Measurements from ENCODE around the gene DNAH17.

DNAH17 gene

DNA sequence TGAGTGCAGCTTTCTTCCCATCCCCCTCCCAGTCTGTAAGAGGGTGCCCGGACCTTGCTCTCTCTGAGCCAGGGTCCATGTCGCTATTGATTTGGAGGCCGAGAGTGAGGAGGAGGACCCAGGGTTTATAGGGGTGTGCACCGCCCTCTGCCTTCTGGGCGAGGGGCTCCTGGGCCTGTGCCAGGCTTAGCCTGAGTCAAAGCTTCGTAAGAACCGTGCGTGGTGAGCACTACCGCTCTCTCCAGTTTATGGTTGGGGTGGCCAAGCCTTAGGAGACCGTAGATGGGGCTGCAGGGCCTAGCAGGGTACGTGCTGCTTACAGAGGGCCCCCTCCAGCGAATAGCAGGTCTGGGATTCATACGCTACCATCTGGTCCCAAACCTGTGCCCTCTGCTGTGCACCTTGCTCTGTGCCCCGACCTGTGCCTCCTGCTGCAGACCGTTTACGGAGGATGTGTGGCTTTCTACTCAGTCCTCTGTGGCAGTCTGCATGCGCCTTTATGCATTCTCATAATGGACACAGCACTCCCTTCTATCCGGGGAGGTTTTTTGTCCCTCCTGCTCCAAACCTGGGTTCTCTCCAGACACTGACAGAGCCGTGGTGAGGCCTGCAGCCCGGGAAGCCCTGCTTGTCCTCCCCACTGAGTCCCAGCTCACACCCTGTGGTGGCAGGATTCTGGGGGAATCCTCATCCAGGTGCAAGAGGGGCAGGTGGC lies 144.0 kb downstream of the DNAH17 start:
- no peak overlapping the region for H3K4me3 ChIP-seq (ENCODE audit: low read depth, low read length)

DNA sequence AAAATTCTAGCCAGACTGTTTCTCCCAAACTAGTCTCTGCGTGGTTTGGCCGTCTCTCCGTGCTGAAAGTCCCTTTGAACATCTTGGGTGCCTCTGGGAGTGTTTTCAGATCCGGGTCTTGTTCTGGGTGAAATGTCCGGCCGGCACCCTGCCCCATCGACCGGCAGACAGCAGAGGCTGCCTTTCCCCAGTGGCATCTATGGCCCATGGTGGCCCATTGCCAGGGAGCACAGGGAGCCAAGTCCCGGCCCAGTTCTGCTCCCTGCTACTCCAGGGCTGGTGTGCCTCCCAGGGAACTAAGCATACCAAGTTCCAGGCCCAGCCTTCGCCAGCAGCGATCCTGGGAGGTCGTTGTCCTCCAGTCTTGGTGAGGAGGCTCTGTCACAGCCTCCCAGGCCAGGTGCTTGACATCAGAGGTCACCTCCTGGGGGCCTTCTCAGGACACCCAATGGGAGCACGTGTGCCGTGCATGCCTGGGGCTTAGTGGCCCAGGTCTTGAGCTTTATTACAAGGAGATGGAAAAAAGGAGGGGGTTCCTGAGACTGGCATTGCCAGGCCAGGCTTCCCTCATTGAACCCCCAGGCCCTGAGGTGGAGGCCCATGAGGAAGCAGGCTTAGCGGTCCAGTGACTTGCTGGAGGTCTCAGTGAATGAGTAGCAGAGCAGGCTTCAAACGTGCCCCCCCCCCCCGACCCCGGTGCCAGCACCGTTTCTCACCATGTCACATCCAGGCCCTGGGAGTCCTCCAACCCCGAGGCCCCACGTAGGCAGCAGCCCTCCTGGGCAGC lies 144.8 kb downstream of the DNAH17 start:
- no peak overlapping the region for H3K4me3 ChIP-seq (ENCODE audit: low read depth, low read length)

DNA sequence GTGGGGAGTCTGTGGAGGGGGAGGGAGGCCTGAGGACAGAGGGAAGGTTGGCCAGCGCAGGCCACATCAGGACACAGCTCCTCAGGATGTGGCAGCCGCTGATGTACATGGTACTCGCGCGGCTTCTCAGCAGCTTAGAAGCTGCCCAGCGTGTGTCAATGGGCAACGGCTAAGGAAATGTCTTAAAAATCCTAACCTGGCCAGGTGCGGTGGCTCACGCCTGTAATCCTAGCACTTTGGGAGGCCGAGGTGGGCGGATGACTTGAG lies 145.6 kb downstream of the DNAH17 start:
- no peak overlapping the region for H3K4me3 ChIP-seq (ENCODE audit: low read depth, low read length)

DNA sequence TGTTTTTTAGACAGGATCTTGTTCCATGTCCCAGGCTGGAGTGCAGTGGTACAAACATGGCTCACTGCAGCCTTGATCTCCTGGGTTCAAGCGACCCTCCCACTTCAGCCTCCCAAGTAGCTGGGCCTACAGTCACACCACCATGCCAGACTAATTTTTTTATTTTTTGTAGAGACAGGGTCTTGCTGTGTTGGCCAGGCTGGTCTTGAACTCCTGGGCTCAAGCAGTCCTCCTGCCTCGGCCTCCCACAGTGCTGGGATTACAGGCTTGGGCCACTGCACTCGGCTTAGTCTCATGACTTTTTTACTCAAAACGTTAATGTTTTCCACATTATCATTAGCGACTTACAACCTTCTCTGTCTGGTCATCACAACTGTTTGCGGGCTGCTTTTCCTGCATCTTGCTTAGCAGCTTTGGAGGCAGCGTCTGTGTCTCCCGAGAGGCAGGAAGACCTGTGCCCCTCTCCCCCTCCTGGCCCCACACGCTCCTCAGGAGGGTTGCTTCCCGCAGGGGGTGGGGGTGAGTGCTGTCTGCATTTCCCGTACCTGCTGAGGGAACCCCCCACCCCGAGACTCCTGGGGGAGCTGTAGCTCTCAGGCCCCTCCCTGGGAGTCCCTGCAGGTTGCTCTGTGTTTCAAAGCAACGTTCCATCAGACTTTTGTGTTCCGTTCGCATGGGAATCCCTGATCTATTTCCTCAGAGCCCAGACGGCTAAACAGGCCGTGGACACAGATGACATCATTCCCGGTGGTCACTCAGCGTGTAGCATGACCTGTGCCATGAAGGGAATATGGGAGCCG lies 146.1 kb downstream of the DNAH17 start:
- H3K4me3 ChIP-seq (ENCODE audit: low read depth, low read length) = no peak overlapping the region

DNA sequence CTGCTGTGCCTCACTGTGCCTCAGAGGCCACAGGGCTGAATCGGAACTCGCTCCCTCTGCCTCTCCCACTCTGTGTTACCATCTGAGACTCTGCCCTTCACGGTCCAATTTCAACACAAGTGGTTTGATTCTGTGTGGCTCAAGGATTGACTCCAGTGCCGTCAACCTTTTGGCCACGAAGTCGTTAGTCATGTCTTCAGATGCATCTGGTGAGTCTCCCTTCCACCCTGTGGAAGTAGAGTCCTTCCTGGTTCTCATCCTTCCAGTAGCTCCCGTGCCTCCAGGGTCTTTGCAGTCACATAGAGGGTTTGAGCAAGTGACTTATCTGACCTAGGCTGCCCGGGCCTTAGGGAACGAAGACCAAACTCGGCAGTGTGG lies 147.6 kb downstream of the DNAH17 start:
- no peak overlapping the region for H3K4me3 ChIP-seq (ENCODE audit: low read depth, low read length)

DNA sequence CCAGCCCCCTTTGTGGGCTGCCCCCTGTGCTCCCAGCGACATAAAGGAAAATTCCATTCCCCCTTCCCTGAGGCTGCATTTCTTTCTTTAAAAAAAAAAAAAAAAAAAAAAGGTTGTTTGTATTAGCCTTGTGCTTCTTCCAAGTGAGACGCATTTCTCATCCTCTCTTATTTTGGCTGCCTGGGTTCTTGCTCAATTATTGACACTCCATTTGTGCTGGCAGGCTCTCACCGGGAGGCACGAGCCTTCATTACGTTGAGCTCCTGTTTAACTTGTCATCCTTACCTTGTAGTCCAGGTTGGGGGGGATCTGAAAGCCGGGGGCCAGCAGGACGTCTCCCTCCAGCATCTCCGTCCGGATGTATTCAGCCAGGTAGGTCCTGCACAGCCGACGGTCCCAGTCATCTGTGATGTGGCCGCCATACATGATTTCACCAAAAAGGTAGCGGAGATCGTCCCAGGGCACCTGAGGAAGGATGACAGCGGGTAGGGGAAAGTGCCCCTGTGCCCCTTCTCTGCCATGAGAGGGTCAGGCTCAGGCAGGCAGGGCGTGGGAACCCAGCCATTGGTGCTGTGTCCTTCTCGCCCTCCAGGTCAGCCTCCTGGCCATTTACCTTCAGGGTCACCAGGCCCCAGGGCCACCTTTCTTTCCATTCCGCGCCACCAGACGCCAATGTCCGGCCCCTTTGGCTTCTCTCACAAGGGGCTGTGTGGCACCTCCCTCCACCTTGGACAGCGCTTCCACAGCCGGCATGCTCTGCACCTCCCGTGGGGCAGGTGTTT lies 148.2 kb downstream of the DNAH17 start:
- H3K4me3 ChIP-seq (ENCODE audit: low read depth, low read length) = no peak overlapping the region

DNA sequence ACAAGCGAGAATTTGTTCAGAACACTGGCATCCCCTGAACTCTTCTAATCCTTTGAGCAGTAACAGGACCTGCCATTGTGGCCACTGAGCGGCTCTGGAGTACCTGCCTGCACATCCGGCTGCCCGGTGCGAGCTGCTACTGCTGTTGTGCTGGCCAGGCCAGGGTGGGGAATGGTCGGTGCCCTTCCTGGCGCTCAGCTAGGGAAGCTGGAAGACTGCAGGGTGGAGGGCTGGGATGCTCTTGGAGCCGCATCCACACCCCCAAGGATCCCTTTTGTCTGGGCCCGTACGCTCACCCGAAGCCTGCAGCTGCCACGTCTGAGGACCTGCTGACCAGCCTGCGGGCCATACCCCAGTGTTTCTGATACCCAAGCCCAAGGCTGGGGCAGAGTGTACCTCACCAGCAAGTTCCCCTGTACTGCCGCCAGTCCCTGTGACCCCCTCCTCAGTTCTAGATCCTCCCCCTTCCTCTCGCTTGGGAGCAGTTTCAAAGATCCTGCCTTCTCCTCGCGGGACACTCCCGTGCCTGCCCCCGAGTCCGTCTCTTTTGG lies 149.1 kb downstream of the DNAH17 start:
- H3K4me3 ChIP-seq (ENCODE audit: low read depth, low read length) = no peak overlapping the region

DNA sequence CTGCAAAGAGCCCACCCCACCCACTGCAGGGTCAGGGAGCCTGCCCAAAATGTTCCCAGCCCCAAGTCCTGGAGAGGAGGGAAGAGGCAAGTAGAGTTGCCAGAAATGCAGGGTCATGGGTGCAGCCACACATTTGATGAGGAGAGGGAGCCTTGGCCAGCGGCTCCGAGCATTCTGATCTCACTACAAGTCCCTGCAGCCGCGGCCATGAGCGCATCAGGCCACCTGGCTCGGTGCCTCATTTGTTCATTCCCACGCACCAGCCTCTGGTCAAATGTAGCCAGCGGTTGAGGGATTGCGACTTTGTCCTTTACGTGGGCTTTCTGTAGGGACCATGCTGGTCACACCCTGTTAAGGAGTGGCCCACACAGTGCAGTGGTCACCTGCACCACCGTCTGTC lies 150.1 kb downstream of the DNAH17 start:
- no peak overlapping the region for H3K4me3 ChIP-seq (ENCODE audit: low read depth, low read length)

DNA sequence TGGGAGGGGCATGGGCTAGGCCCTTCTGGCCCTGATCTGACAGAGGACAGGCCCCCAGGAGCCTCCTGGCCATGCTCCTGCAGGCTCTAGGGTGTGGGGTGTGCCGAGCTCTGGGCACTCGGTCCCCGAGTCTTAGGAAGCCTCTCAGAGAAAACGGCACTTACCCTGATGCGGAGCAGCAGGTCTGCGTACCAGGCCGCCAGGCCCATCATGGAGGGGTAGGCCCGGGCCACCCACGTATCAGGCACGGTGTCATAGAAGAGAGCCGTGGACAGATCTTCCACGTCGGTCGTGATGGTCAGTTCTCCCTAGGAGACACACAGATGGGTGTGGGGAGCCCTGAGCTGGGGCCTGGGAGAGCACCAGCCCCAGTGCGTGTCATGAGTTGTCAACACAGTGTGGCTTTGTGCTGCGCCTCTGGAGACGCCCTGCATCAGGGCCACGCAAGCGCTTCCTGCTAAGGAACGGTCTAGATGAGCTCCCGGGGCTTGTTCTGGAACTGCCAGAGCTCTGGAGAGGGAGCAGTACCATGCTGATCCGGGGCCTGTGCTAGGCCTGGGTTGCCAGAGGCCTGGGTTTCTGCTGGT lies 150.8 kb downstream of the DNAH17 start:
- H3K4me3 ChIP-seq (ENCODE audit: low read depth, low read length) = no peak overlapping the region

DNA sequence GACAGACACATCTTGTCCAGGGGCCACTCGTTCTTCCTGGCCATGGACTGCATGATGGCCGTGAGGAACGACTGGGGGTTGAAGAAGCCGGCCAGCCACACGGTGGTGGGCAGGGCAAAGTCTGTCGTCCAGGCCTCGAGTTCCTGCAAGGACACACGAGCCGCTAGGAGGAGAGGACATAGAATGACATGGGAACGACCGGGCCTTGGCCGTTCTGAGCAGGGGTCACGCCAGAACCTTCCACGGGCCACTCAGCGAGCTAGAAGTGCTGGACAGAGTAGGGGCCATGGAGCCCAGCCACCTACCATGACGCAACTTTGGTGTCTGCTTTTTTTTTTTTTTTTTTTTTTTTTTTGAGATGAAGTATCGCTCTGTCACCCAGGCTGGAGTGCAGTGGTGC lies 151.8 kb downstream of the DNAH17 start:
- H3K4me3 ChIP-seq (ENCODE audit: low read depth, low read length) = no peak overlapping the region

DNA sequence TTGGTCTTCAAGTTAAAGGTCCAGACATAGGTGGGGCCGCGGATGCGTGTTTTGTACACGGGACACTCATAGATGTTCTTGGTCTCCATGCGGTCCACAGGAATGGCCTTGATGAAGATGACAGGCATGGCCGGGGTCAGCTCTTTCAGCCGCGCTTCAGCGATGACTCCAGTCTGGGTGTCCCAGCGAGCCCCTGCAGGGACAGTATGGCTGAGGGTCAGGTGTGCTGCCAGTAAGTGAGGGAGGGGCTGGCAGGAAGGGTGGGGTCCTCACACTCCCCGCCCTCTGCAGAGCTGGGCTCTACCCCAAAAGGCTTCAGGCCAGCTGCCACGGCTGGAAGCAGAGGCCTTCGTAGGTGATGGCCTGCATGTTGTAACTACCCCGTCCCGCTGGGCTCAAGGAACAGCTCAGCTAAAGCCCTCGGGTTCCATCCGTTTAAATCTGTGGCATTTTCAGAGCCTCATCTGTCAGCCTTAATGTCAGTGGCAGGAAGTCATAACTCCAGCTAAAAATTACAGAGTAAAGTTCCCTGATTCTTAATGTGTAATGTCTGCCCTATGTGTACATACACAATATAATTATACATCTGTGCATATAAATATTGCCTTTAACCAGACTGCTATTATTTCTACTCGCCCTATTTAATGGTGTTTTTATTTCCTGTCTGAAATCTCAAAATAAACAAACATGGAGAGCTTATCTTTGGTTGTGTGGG lies 153.1 kb downstream of the DNAH17 start:
- no peak overlapping the region for H3K4me3 ChIP-seq (ENCODE audit: low read depth, low read length)

DNA sequence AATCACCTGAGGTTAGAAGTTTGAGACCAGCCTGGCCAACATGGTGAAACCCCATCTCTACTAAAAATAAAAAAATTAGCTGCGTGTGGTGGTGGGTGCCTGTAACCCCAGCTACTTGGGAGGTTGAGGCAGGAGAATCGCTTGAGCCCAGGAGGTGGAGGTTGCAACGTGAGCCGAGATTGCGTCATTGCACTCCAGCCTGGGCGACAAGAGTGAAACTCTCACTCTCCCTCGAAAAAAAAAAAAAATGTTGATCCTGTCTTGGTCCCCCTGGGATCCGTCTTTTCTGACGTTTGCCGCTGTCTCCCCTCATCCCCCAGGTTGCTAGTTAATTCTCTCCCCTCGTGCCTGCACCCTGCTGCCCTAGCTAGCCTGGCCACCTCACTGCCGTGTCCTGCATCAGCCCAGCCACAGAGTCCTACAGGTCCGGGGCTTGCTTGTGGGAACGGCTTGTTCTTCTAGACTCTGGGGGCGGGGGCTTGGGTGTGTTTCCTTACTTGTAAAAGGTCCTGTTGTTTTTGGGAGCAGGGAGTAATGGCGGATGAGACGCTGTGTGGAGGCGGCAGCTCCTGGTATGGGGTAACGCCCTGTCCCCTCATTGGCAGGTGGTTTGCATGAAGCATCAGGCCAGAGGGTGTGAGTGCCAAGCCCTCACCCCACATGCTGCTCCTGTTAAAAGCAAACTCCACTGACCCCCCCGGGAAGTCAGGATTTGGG lies 154.2 kb downstream of the DNAH17 start:
- H3K4me3 ChIP-seq (ENCODE audit: low read depth, low read length) = no peak overlapping the region

DNA sequence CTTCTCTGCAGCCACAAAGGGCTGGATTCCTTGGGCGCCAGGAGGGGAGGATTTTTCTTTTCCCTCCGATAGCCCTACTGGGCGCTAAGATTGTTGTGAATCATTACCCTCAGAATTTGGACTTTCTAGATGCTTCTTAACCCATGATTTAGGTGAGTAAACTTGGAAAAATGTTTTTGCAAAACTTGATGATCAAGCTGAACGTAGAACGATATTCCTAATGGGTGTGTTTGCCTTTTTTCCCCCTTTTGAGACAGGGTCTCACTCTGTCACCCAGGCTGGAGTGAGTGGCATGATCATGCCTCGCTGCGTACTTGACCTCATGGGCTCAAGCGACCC lies 155.0 kb downstream of the DNAH17 start:
- no peak overlapping the region for H3K4me3 ChIP-seq (ENCODE audit: low read depth, low read length)

DNA sequence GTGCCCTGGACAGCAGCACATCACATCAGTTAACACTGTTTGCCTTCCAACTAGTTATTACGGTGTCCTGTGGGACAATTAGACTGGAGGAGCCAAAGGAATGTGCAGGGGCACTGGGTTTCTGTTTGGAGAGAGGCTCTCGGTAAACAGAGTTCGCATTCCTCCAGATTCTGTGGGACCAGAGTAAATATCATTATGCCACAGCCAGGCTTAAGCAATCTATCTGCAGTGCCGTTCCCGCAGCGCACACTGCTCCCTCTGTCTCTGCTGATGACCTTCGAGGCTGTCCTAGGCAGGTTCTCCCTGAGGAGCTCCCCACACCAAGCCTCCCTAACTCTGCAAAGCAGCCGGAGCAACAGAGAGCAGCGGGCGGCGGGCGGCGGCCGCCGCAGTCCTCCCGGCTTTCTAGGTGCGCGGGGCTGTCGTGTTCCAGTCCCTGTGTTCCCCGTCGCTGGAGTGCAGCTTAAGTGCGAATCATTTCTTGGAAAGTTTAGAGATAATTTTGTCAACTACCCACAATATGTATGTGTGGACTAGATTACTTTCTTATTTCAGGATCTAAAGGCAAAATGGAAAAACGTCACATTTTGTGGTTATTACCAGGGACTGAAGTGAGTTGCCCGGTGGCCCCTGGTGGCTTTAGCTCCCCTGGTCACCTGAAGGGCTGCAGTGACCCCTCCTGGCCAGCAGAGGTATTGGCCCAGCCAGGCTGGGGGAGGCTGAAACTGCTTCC lies 155.5 kb downstream of the DNAH17 start:
- H3K4me3 ChIP-seq (ENCODE audit: low read depth, low read length) = no peak overlapping the region

DNA sequence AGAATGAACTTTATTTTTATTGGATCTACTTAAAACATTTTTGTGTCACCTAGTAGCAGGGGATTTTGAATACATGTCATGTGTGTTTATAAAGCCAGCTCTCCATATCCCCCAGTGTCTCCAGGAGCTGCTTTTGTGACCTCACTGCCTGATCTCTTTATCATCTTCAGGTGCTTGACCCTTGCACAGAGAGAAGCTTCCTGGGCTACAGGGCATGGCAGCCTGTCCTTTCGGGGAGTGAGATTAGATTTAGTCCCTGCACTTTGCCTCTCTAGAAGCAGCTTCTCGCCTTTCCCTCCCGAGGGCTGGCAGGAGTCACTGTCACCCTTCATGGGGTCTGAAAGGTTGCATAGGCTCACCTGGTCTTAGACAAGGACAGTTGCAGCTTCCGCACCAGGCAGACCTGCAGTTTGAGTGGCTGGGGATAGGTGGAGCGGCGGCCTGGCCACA lies 156.1 kb downstream of the DNAH17 start:
- H3K4me3 ChIP-seq (ENCODE audit: low read depth, low read length) = no peak overlapping the region

DNA sequence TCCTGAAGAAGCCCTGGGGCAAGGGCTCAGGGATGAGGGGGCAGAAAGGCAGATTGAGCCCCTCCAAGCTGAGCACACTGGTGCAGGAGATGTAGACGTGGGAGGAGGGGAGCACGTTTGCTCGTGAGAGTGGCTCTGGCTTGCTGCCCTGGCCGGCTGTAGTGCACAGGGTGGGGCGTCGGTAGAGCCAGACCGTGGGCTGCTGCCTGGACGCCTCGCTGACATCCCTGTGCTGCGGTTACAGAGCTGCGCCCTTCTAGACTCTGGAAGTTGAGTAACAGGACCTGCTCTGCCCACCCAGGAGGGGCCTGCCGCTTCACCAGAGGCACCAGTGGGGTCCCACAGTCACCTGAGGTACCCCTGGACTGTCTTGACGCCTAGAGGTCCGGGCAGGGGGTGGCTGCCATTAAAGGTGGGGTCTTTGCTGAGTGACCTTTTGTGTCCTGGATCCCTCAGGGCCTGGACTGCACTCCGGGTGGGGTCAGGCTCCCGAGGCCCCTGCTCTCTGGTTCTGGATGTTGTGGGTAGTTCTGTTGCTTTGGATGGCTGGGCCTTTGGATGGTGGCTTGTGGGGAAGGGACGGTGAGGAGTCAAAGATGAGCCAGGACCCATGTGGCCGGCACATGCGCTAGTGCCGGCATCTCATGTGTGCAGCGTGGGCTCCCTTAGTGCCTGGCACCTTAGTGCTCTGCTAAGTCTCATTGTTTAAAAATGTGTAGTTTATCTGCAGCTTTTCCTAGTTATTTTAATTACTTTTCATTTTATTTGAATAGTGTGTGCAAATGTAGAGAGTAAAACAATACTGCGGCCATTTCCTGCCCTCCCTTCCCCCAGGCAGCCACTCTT lies 157.0 kb downstream of the DNAH17 start:
- no peak overlapping the region for H3K4me3 ChIP-seq (ENCODE audit: low read depth, low read length)

DNA sequence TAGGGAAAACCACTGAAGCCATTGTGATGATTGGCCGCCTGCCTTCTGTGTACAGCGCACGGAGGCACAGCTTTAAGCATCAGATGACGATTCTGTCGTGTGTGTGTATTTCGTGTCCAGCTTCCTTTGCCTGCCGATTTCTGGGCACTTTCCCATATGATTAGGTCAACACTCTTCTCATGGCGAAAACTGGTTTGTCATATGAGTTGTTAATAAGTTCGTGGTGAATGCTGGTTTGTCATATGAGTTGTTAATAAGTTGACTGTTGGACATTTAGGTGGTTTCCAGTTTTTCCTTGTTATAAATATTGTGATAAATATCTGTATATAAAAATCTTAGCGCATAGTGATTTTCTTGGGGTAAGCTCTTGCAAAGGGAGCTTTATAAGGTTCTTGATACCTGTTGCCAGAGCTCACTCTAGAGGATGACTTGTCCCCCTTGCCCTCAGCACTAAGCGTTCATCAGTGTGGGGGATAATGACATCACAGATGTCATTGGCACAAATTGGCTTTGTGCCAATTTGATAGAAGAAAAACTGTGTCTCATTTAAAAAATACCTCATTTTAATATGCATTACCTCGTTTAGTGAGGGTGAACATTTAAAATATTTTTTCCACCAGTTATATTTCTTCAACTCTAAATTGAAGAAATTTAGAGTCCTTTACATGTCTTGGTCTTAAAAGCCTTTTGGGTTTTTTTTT lies 158.7 kb downstream of the DNAH17 start:
- H3K4me3 ChIP-seq (ENCODE audit: low read depth, low read length) = no peak overlapping the region

Data from iPS-11a (cell line).